Uterus (tissue), 4 donors: ENCODE measurements around the gene PTPRN. TPM values are rescaled to one million over a fixed set of nuclear protein-coding genes. Genes with fewer than 3 reads are reported as not detected.

Experiments used
- DNase-seq, 2 donors: peaks; one replicate each; pipeline ENCODE4 v3.0.0-alpha.2; 2019 to 2020
- H3K27ac ChIP-seq, 2 donors: fragments of 200-600 bp; sonication (generic); 1 replicate in 1 of 2; 2 replicates in 1 of 2; pipeline ENCODE4 v1.5.1; 2016 to 2018
- H3K27me3 ChIP-seq, 2 donors: fragments of 200-600 bp; sonication (generic); one replicate each; pipeline ENCODE4 v1.5.1; 2018 to 2019; ENCODE audit warnings: control low read depth in 1 of 2
- H3K36me3 ChIP-seq, 2 donors: fragments of 200-600 bp; sonication (generic); one replicate each; pipeline ENCODE4 v1.5.1; 2019; ENCODE audit warnings: control low read depth in 1 of 2
- H3K4me1 ChIP-seq, 2 donors: fragments of 200-600 bp; sonication (generic); one replicate each; pipeline ENCODE4 v1.5.1; 2018 to 2019; ENCODE audit warnings: control low read depth in 1 of 2
- H3K4me3 ChIP-seq, 2 donors: fragments of 200-600 bp; sonication (generic); 1 replicate in 1 of 2; 2 replicates in 1 of 2; pipeline ENCODE4 v1.5.1; 2018 to 2019; ENCODE audit warnings: mild to moderate bottlenecking in 1 of 2
- H3K9me3 ChIP-seq, 2 donors: fragments of 200-600 bp; sonication (generic); one replicate each; pipeline ENCODE4 v1.5.1; 2019; ENCODE audit warnings: control low read depth in 1 of 2
- CTCF ChIP-seq, 4 experiments: fragments of 200-600 bp in 2 of 4; fragments of 450-650 bp in 2 of 4; sonication (generic) in 2 of 4; IDR thresholded peaks; one replicate each; pipeline ENCODE4 v1.5.1; 2016 to 2019; ENCODE audit warnings: antibody characterized with exemption in 4 of 4, mild to moderate bottlenecking in 2 of 4, moderate library complexity in 1 of 4
- POLR2A ChIP-seq, 2 donors: fragments of 450-650 bp; IDR thresholded peaks; one replicate each; pipeline ENCODE4 v1.6.1; 2016; ENCODE audit warnings: antibody characterized with exemption in 2 of 2, mild to moderate bottlenecking in 1 of 2, moderate library complexity in 1 of 2
- intact Hi-C: fragments of 100-400 bp; cut with DNase I; formaldehyde crosslinking; loops from one replicate; pipeline ENCODE4 v1.15.1; 2023; ENCODE audit warnings: low total_unique reads
- total RNA-seq, 4 donors: library from RNA; depleted of rRNA in 3 of 4; stranded (reverse); fragments of >200 nt in 3 of 4; gene quantifications; one replicate each; pipeline versions ENCODE4 v1.1.0 to v1.2.4, GENCODE V29; 2014 to 2023
- donor health status: DM: yes; HTN: yes; CAD: no.

Gene PTPRN
- total RNA-seq, 4 donors from 2014 or later, result 0.21 to 0.55 TPM; not detected in 2

GRCh38 chr2:219270055-219270372, 39.2 kb downstream of the PTPRN start:
- Histone ChIP-seq H3K4me3 (no peak overlapping the region), H3K9me3 (no peaks in the 10 kb centered on the region)
- intact Hi-C loops, result no loop called here

GRCh38 chr2:219269362-219270054, 39.7 kb downstream of the PTPRN start:
- Histone ChIP-seq H3K27ac (no peak overlapping the region), H3K9me3 (no peaks in the 10 kb centered on the region), H3K36me3 (no peaks in the 10 kb centered on the region), H3K4me1 (no peaks in the 10 kb centered on the region), H3K27me3 (no peaks in the 10 kb centered on the region), H3K4me3 (no peak overlapping the region)
- TF ChIP-seq CTCF (IDR thresholded peaks at IDR 0.05) (no peak), POLR2A (IDR thresholded peaks at IDR 0.05) (no peak)
- no peak for DNase-seq
- intact Hi-C loops, result no loop called here

More at GRCh38 chr2:219270055-219270372, 39.2 kb downstream of the PTPRN start:
- no peak for DNase-seq
- no peaks in the 10 kb centered on the region for H3K4me1 ChIP-seq
- TF ChIP-seq CTCF (IDR thresholded peaks at IDR 0.05) (no peak), POLR2A (IDR thresholded peaks at IDR 0.05) (no peak)
- H3K36me3 ChIP-seq, result no peaks in the 10 kb centered on the region
- no peaks in the 10 kb centered on the region for H3K27me3 ChIP-seq
- H3K27ac ChIP-seq, result no peak overlapping the region

GRCh38 chr2:219268294-219268693, 40.9 kb downstream of the PTPRN start:
- no peaks in the 10 kb centered on the region for H3K9me3 ChIP-seq
- H3K27ac ChIP-seq, result no peak overlapping the region
- intact Hi-C loops, result no loop called here
- H3K36me3 ChIP-seq, result no peaks in the 10 kb centered on the region
- H3K4me1 ChIP-seq, result no peaks in the 10 kb centered on the region
- no peak for DNase-seq
- TF ChIP-seq CTCF (IDR thresholded peaks at IDR 0.05) (no peak), POLR2A (IDR thresholded peaks at IDR 0.05) (no peak)
- H3K4me3 ChIP-seq, result no peak overlapping the region
- no peaks in the 10 kb centered on the region for H3K27me3 ChIP-seq

- DNase-seq, result no peak
- no peak overlapping the region for H3K27ac ChIP-seq
- TF ChIP-seq POLR2A (IDR thresholded peaks at IDR 0.05) (no peak), CTCF (IDR thresholded peaks at IDR 0.05) (no peak)
- H3K9me3 ChIP-seq, result no peaks in the 10 kb centered on the region
- H3K4me1 ChIP-seq, result no peaks in the 10 kb centered on the region
- H3K4me3 ChIP-seq, result no peak overlapping the region
- no peaks in the 10 kb centered on the region for H3K36me3 ChIP-seq
- intact Hi-C loops, result no loop called here
- H3K27me3 ChIP-seq, result no peaks in the 10 kb centered on the region
Observed at GRCh38 chr2:219266886-219267285, 42.3 kb downstream of the PTPRN start.

GRCh38 chr2:219266232-219266631, 43.0 kb downstream of the PTPRN start:
- DNase-seq, result no peak
- Histone ChIP-seq H3K4me3 (no peak overlapping the region), H3K4me1 (no peaks in the 10 kb centered on the region)

More at GRCh38 chr2:219266232-219266631, 43.0 kb downstream of the PTPRN start:
- TF ChIP-seq CTCF (IDR thresholded peaks at IDR 0.05) (no peak), POLR2A (IDR thresholded peaks at IDR 0.05) (no peak)
- intact Hi-C loops, result no loop called here
- Histone ChIP-seq H3K27ac (no peak overlapping the region), H3K36me3 (no peaks in the 10 kb centered on the region), H3K9me3 (no peaks in the 10 kb centered on the region), H3K27me3 (no peaks in the 10 kb centered on the region)
